Measurements from ENCODE around the gene METTL16. TPM values are rescaled to one million over a fixed set of nuclear protein-coding genes. Genes with fewer than 3 reads are reported as not detected.

Gene METTL16
- total RNA-seq, 1 donor from 2014 or later = 20.8 TPM

- TF ChIP-seq CTCF (IDR thresholded peaks at IDR 0.05; ENCODE audit: borderline replicate concordance) = peak; percentile 24
- H3K4me1 ChIP-seq = peaks cover 90% of the 10 kb centered on the region
- H3K27me3 ChIP-seq (ENCODE audit: low read depth) = no peaks in the 10 kb centered on the region
- H3K4me3 ChIP-seq = peak overlapping the region; percentile 87
- no peak for DNase-seq
- peak overlapping the region; percentile 99 for H3K27ac ChIP-seq (replicated peaks)
- no peaks in the 10 kb centered on the region for H3K9me3 ChIP-seq (replicated peaks)
- intact Hi-C loops (cut with micrococcal nuclease) = no loop called here
- no peaks in the 10 kb centered on the region for H3K36me3 ChIP-seq
Observed at GRCh38 chr17:2395258-2396181, 116.2 kb downstream of the METTL16 start.

- intact Hi-C loops (cut with micrococcal nuclease) = no loop called here
- Histone ChIP-seq H3K9me3 (replicated peaks) (no peaks in the 10 kb centered on the region), H3K36me3 (no peaks in the 10 kb centered on the region), H3K4me1 (peaks cover 90% of the 10 kb centered on the region), H3K27me3 (ENCODE audit: low read depth) (no peaks in the 10 kb centered on the region), H3K27ac (replicated peaks) (peak overlapping the region; percentile 99), H3K4me3 (peak overlapping the region; percentile 89)
- no peak for TF ChIP-seq CTCF (IDR thresholded peaks at IDR 0.05; ENCODE audit: borderline replicate concordance)
- no peak for DNase-seq
Observed at GRCh38 chr17:2394775-2395201, 116.9 kb downstream of the METTL16 start.

GRCh38 chr17:2393954-2394749 lies 117.5 kb downstream of the METTL16 start:
- H3K36me3 ChIP-seq = no peaks in the 10 kb centered on the region
- H3K27ac ChIP-seq (replicated peaks) = peak overlapping the region; percentile 99
- no peak for TF ChIP-seq CTCF (IDR thresholded peaks at IDR 0.05; ENCODE audit: borderline replicate concordance)
- DNase-seq = no peak
- H3K9me3 ChIP-seq (replicated peaks) = no peaks in the 10 kb centered on the region
- H3K4me1 ChIP-seq = peaks cover 92% of the 10 kb centered on the region
- peak overlapping the region; percentile 89 for H3K4me3 ChIP-seq
- intact Hi-C loops (cut with micrococcal nuclease) = no loop called here
- H3K27me3 ChIP-seq (ENCODE audit: low read depth) = no peaks in the 10 kb centered on the region

GRCh38 chr17:2393174-2393953 lies 118.3 kb downstream of the METTL16 start:
- TF ChIP-seq CTCF (IDR thresholded peaks at IDR 0.05; ENCODE audit: borderline replicate concordance) = no peak
- DNase-seq = peak; percentile 93
- Histone ChIP-seq H3K27ac (replicated peaks) (peak overlapping the region; percentile 99), H3K36me3 (no peaks in the 10 kb centered on the region), H3K27me3 (ENCODE audit: low read depth) (no peaks in the 10 kb centered on the region), H3K9me3 (replicated peaks) (no peaks in the 10 kb centered on the region), H3K4me1 (peaks cover 85% of the 10 kb centered on the region), H3K4me3 (peak overlapping the region; percentile 89)
- intact Hi-C loops (cut with micrococcal nuclease) = no loop called here

All from left ventricle myocardium inferior (tissue), 1 donor.